ENCODE results near the gene C17orf100. TPM values are rescaled to one million over a fixed set of nuclear protein-coding genes. Genes with fewer than 3 reads are reported as not detected.

Gene C17orf100
- polyA plus RNA-seq, 1 donor, result 8.1 TPM

DNA sequence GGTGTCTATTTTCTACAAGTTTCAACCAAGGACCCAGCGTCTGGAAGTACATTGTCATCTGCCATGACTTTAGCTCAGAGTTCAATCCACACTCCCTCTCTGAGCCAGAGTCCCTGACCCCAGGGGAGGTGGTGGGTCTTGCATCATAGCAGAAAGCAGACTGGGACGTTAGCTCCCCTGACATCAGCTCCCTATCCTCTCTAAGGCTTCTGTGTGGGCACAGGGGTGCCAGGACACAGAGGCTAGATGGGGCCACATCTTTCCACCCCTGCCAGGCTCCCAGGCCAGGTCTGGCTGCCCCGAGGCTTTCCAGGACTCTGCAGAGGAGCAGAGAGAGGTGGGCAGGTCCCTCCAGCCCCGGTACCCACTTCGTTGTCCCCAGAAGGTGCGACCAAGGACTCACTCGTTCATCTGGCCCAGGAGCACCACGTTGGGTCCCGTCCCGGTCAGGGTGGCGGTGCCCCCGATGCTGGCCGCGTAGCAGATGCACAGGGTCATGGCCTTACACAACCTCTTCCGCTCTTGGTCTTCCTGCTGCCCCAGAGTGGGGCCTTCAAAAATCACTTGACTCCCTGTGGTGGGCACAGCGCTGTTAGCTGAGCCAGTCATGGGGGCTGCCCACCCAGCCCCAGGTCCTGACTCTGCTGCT, 51.1 kb downstream of the C17orf100 start:
- no peak for DNase-seq
- no peak overlapping the region for H3K27ac ChIP-seq (ENCODE audit: low read length)
- no peak overlapping the region for H3K4me3 ChIP-seq (ENCODE audit: low read length)
- WGBS (ENCODE audit: insufficient coverage, low lambda C conversion rate), result no CpG with 5 or more reads among the region's 16 CpGs
- peaks cover 29% of the 10 kb centered on the region for H3K4me1 ChIP-seq (ENCODE audit: control insufficient read depth, insufficient read depth, low read length)
- H3K36me3 ChIP-seq (ENCODE audit: control insufficient read depth, insufficient read depth, low read length), result no peaks in the 10 kb centered on the region
- no peaks in the 10 kb centered on the region for H3K27me3 ChIP-seq (ENCODE audit: control insufficient read depth, insufficient read depth, low read length)
- no peaks in the 10 kb centered on the region for H3K9me3 ChIP-seq (ENCODE audit: control insufficient read depth, low read depth, low read length)

Other genes with a start within 250 kb of the C17orf100 start
- gene AIPL1, start 216.6 kb upstream of the C17orf100 start, polyA plus RNA-seq, result not detected
- gene PIMREG, start 207.3 kb upstream of the C17orf100 start, polyA plus RNA-seq, result 9.7 TPM
- gene PITPNM3, start 95.2 kb upstream of the C17orf100 start, polyA plus RNA-seq, result 1.4 TPM
- gene KIAA0753, start 11.1 kb upstream of the C17orf100 start, polyA plus RNA-seq, result 15.9 TPM
- 136 TPM for gene TXNDC17, start 10.7 kb upstream of the C17orf100 start, polyA plus RNA-seq
- 16.5 TPM for gene MED31, start 157 bp upstream of the C17orf100 start, polyA plus RNA-seq
- gene SLC13A5, start 61.6 kb downstream of the C17orf100 start, polyA plus RNA-seq, result 1.9 TPM
- gene XAF1, start 104.3 kb downstream of the C17orf100 start, polyA plus RNA-seq, result 70.4 TPM
- 1.8 TPM for gene FBXO39, start 124.5 kb downstream of the C17orf100 start, polyA plus RNA-seq
- gene TEKT1, start 180.0 kb downstream of the C17orf100 start, polyA plus RNA-seq, result 0.25 TPM